ENCODE measurements around the gene MN1.

The MN1 gene

GRCh38 chr22:27803841-27804415 lies 2.4 kb upstream of the MN1 start:
- H3K4me3 ChIP-seq (ENCODE audit: low read length), result no peak overlapping the region
- TF ChIP-seq EZH2 (optimal IDR thresholded peaks at IDR 0.05; ENCODE audit: low read depth, low read length) (no peak), CTCF (IDR thresholded peaks at IDR 0.05; ENCODE audit: low read length) (no peak), EZH2phosphoT487 (IDR thresholded peaks at IDR 0.05; ENCODE audit: low read length) (no peak)
- no peaks in the 10 kb centered on the region for H3F3A ChIP-seq (ENCODE audit: insufficient read depth, low read length)
- no peak overlapping the region for H2AFZ ChIP-seq (ENCODE audit: low read length)
- H3K27ac ChIP-seq (ENCODE audit: low read length), result no peak overlapping the region
- no peaks in the 10 kb centered on the region for H3K4me1 ChIP-seq (ENCODE audit: low read length)
- peaks cover 16% of the 10 kb centered on the region for H3K27me3 ChIP-seq (replicated peaks; ENCODE audit: insufficient read depth, low read length)
- no peaks in the 10 kb centered on the region for H3K36me3 ChIP-seq (replicated peaks; ENCODE audit: insufficient read depth, low read length)
- no peaks in the 10 kb centered on the region for H3K79me2 ChIP-seq (ENCODE audit: low read length)
- H3K9me2 ChIP-seq (replicated peaks; ENCODE audit: insufficient read depth, low read length), result no peaks in the 10 kb centered on the region
- DNase-seq, result no peak
- H3K9me3 ChIP-seq (replicated peaks; ENCODE audit: insufficient read depth, low read length), result no peaks in the 10 kb centered on the region
- no peak overlapping the region for H3K9ac ChIP-seq (ENCODE audit: low read length)
- H3K4me2 ChIP-seq (ENCODE audit: low read depth, low read length), result no peak overlapping the region
- no peaks in the 10 kb centered on the region for H4K20me1 ChIP-seq (ENCODE audit: insufficient read depth, low read length)

GRCh38 chr22:27802346-27803073 lies 954 bp upstream of the MN1 start:
- Histone ChIP-seq H3K9ac (ENCODE audit: low read length) (no peak overlapping the region), H3F3A (ENCODE audit: insufficient read depth, low read length) (no peaks in the 10 kb centered on the region), H3K36me3 (replicated peaks; ENCODE audit: insufficient read depth, low read length) (no peaks in the 10 kb centered on the region), H3K79me2 (ENCODE audit: low read length) (no peaks in the 10 kb centered on the region), H3K4me3 (ENCODE audit: low read length) (no peak overlapping the region), H2AFZ (ENCODE audit: low read length) (no peak overlapping the region), H3K9me2 (replicated peaks; ENCODE audit: insufficient read depth, low read length) (no peaks in the 10 kb centered on the region), H3K9me3 (replicated peaks; ENCODE audit: insufficient read depth, low read length) (no peaks in the 10 kb centered on the region), H3K27ac (ENCODE audit: low read length) (no peak overlapping the region), H3K4me2 (ENCODE audit: low read depth, low read length) (no peak overlapping the region), H3K4me1 (ENCODE audit: low read length) (no peaks in the 10 kb centered on the region), H4K20me1 (ENCODE audit: insufficient read depth, low read length) (no peaks in the 10 kb centered on the region), H3K27me3 (replicated peaks; ENCODE audit: insufficient read depth, low read length) (peaks cover 16% of the 10 kb centered on the region)
- no peak for DNase-seq
- TF ChIP-seq EZH2phosphoT487 (IDR thresholded peaks at IDR 0.05; ENCODE audit: low read length), result no peak
- no peak for TF ChIP-seq EZH2 (optimal IDR thresholded peaks at IDR 0.05; ENCODE audit: low read depth, low read length)
- TF ChIP-seq CTCF (IDR thresholded peaks at IDR 0.05; ENCODE audit: low read length), result no peak

- H3K9ac ChIP-seq (ENCODE audit: low read length), result no peak overlapping the region
- TF ChIP-seq EZH2 (optimal IDR thresholded peaks at IDR 0.05; ENCODE audit: low read depth, low read length) (no peak), EZH2phosphoT487 (IDR thresholded peaks at IDR 0.05; ENCODE audit: low read length) (no peak), CTCF (IDR thresholded peaks at IDR 0.05; ENCODE audit: low read length) (no peak)
- no peaks in the 10 kb centered on the region for H3F3A ChIP-seq (ENCODE audit: insufficient read depth, low read length)
- no peaks in the 10 kb centered on the region for H3K9me3 ChIP-seq (replicated peaks; ENCODE audit: insufficient read depth, low read length)
- no peak overlapping the region for H3K4me3 ChIP-seq (ENCODE audit: low read length)
- H3K27ac ChIP-seq (ENCODE audit: low read length), result no peak overlapping the region
- H4K20me1 ChIP-seq (ENCODE audit: insufficient read depth, low read length), result no peaks in the 10 kb centered on the region
- no peak overlapping the region for H2AFZ ChIP-seq (ENCODE audit: low read length)
- no peaks in the 10 kb centered on the region for H3K4me1 ChIP-seq (ENCODE audit: low read length)
- H3K27me3 ChIP-seq (replicated peaks; ENCODE audit: insufficient read depth, low read length), result peaks cover 16% of the 10 kb centered on the region
- no peak for DNase-seq
- H3K9me2 ChIP-seq (replicated peaks; ENCODE audit: insufficient read depth, low read length), result no peaks in the 10 kb centered on the region
- no peaks in the 10 kb centered on the region for H3K79me2 ChIP-seq (ENCODE audit: low read length)
- no peaks in the 10 kb centered on the region for H3K36me3 ChIP-seq (replicated peaks; ENCODE audit: insufficient read depth, low read length)
- no peak overlapping the region for H3K4me2 ChIP-seq (ENCODE audit: low read depth, low read length)
Measured at GRCh38 chr22:27801202-27801615, 347 bp downstream of the MN1 start.
